ENCODE measurements around the gene C11orf42. TPM values are rescaled to one million over a fixed set of nuclear protein-coding genes. Genes with fewer than 3 reads are reported as not detected.

C11orf42 gene, protein sequence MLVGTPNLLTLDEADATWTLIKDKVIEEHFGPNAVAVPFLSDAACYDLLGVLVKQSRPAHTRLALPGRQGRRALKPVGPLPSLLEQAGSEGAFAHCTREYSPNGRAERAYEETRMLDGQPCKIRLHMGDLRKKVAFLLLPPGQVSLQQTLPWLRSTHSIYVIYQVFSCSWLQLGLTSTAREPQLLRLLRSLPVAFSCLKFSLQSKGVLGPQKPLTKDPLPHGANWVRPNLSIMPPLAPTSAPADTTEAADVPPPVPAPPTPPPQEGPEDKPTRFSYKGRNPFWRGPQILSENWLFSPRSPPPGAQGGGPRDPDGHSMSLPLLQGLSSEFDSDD
- total RNA-seq (2022; extraction: Qiagen RNA extraction): not detected in 5 replicates

DNA sequence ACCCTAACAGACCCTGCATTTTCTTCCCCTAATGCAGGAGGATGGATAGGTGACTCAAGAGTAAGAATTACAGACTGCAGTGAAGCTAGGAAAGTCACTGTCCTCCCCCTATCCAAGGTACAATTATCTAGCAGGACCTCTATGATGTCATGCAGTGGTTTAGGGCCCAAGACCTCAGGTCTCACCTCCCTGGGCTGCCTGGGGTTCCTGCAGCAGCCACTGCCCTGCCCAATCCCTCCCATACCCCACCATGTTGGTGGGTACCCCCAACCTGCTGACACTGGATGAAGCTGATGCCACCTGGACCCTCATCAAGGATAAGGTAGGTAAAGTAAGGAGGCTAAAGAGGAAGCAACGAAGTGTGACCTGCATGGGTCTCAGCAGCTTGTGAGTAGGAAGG lies at the start of gene C11orf42:
TSS of gene C11orf42 (plus strand) at position 192 of the 400 bp plus-strand sequence. CDS start at position 251, 59 bp downstream.

DNA sequence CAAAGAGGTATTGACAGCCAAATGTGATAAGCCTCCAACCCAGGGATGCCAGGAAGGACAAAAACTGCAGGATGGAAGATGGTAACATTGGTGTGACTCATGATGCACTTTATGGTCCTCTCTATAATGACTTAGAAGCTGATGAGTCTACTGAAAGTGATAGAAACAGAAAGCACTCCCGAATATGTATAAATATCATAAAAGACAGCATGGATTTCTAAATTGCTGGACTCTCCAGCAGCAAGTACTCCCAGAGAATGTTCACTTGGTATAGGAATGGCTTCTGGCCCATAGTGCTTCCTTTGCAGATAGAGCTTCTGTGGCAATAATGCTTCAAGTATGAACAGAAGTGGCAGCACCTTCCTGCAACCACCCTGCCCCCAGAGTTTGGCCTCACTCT lies 35.1 kb upstream of the C11orf42 start, which contains the start of gene OR52B2:
TSS of gene OR52B2 (minus strand) at position 101 of the 400 bp plus-strand sequence. CDS start at position 101, 0 bp downstream.

DNA sequence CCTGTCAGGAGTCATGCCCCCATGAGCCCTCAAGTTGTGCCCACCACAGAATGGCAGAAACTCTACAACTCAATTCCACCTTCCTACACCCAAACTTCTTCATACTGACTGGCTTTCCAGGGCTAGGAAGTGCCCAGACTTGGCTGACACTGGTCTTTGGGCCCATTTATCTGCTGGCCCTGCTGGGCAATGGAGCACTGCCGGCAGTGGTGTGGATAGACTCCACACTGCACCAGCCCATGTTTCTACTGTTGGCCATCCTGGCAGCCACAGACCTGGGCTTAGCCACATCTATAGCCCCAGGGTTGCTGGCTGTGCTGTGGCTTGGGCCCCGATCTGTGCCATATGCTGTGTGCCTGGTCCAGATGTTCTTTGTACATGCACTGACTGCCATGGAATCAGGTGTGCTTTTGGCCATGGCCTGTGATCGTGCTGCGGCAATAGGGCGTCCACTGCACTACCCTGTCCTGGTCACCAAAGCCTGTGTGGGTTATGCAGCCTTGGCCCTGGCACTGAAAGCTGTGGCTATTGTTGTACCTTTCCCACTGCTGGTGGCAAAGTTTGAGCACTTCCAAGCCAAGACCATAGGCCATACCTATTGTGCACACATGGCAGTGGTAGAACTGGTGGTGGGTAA lies 6.1 kb upstream of the C11orf42 start, which contains the start of gene OR52W1:
TSS of gene OR52W1 (plus strand) at position 51 of the 637 bp plus-strand sequence. CDS start at position 51, 0 bp downstream.

DNA sequence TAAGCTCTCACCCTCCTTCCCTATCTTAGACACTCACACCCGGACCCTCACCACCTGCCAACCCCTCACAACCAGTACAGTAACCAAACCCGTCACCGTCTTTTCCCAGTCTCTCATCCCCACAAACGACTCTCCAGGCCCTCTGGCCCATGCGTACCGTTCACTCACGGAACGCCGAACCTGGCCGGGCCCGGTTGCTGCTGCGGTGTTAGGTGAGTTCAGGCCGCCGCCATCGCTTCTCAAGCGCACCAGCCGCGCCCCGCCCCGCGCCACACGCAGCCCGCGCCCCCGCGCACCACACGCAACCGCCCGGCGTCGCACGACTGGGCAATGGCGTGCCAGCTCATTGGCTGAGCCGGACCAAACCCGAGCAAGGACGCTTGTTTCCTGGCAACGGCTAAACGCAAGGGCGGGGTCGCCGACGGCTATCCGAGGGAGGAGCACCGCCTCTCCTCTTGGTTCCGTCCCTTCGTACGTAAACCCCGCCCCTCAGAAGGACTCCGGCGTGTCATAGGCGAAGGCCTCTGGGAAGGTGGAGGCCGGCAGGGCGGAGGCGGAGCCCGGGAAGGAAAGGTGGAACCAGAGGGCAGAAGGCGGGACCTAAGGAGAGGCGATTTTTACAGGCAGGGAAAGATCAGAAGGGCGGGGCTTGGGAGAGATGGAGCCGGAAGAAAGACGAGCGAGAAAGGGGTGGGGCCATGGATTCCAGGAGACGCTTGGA lies 29.2 kb downstream of the C11orf42 start, which contains the start of gene FHIP1B:
TSS of gene FHIP1B (minus strand) at position 250 of the 721 bp plus-strand sequence. CDS start 10,120 bp downstream, outside the sequence.

DNA sequence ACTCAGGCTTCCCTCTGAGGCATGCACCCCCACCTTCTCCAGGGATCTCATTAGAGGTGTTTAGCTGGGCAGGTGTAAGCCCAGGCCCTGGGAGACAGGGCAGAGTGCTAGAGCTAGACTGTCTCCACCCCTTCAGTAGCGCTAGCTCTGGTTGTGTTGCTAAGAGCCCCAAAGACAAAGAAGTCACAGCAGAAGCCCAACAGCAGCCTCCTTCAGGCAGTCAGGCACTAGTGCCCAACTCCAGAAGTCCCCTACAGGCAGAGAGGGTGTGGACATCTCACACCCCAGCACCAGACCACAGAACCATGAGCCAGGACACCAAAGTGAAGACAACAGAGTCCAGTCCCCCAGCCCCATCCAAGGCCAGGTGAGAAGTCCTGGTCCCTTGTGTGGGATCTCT lies 33.5 kb downstream of the C11orf42 start, which contains the start of gene CNGA4:
TSS of gene CNGA4 (plus strand) at position 188 of the 400 bp plus-strand sequence. CDS start at position 306, 118 bp downstream.

Other genes with a start within 250 kb of the C11orf42 start
- gene OR56A5, start 237.1 kb upstream of the C11orf42 start, total RNA-seq (2022; extraction: Qiagen RNA extraction): not detected in 5 replicates
- not detected in 5 replicates for gene OR52L1, start 218.6 kb upstream of the C11orf42 start, total RNA-seq (2022; extraction: Qiagen RNA extraction)
- not detected in 5 replicates for gene OR56A4, start 198.6 kb upstream of the C11orf42 start, total RNA-seq (2022; extraction: Qiagen RNA extraction)
- gene OR56A1, start 174.8 kb upstream of the C11orf42 start, total RNA-seq (2022; extraction: Qiagen RNA extraction): not detected in 5 replicates
- not detected in 5 replicates for gene OR56B4, start 97.9 kb upstream of the C11orf42 start, total RNA-seq (2022; extraction: Qiagen RNA extraction)
- gene OR52B2, start 35.2 kb upstream of the C11orf42 start, total RNA-seq (2022; extraction: Qiagen RNA extraction): not detected in 5 replicates
- not detected in 5 replicates for gene OR52W1, start 6.3 kb upstream of the C11orf42 start, total RNA-seq (2022; extraction: Qiagen RNA extraction)
- gene FHIP1B, start 29.1 kb downstream of the C11orf42 start, total RNA-seq (2022; extraction: Qiagen RNA extraction): 11.9 to 18.8 TPM (median 17.6 TPM) in 5 replicates
- gene CNGA4, start 33.5 kb downstream of the C11orf42 start, total RNA-seq (2022; extraction: Qiagen RNA extraction): 0.11 TPM in 1 of 5 replicates, not detected in the others
- gene CCKBR, start 54.3 kb downstream of the C11orf42 start, total RNA-seq (2022; extraction: Qiagen RNA extraction): not detected in 5 replicates
- 25.3 to 34.4 TPM (median 28.6 TPM) in 5 replicates for gene CAVIN3, start 114.9 kb downstream of the C11orf42 start, total RNA-seq (2022; extraction: Qiagen RNA extraction)
- gene SMPD1, start 184.9 kb downstream of the C11orf42 start, total RNA-seq (2022; extraction: Qiagen RNA extraction): 9.3 to 11.4 TPM (median 10.9 TPM) in 5 replicates
- 18.0 to 19.7 TPM (median 18.6 TPM) in 5 replicates for gene APBB1, start 213.5 kb downstream of the C11orf42 start, total RNA-seq (2022; extraction: Qiagen RNA extraction)
- gene HPX, start 235.4 kb downstream of the C11orf42 start, total RNA-seq (2022; extraction: Qiagen RNA extraction): 0.27 to 0.75 TPM (median 0.59 TPM) in 5 replicates